ENCODE data around the gene ATPAF1.

DNA sequence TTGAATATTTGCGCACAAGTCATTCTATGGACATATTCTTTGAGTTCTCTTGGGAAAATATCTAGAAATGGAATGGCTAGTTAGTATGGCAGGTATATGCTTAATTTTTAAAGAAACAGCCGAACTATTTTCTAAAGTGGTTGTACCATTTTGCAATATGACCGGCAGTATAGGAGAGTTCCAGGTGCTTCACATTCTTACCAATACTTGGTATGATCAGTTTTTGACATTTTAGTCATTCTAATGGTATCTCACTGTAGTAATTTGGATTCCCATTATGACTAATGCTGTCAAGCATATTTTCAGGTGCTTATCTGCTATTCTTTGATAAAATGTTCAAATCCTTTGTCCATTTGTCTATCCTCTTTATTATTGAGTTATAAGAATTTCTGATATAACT lies 20.6 kb downstream of the ATPAF1 start:
- TF ChIP-seq, protein P1, sequence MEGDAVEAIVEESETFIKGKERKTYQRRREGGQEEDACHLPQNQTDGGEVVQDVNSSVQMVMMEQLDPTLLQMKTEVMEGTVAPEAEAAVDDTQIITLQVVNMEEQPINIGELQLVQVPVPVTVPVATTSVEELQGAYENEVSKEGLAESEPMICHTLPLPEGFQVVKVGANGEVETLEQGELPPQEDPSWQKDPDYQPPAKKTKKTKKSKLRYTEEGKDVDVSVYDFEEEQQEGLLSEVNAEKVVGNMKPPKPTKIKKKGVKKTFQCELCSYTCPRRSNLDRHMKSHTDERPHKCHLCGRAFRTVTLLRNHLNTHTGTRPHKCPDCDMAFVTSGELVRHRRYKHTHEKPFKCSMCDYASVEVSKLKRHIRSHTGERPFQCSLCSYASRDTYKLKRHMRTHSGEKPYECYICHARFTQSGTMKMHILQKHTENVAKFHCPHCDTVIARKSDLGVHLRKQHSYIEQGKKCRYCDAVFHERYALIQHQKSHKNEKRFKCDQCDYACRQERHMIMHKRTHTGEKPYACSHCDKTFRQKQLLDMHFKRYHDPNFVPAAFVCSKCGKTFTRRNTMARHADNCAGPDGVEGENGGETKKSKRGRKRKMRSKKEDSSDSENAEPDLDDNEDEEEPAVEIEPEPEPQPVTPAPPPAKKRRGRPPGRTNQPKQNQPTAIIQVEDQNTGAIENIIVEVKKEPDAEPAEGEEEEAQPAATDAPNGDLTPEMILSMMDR (conservative IDR thresholded peaks at IDR 0.05), result no peak
- TF ChIP-seq EZH2 (IDR thresholded peaks at IDR 0.05; ENCODE audit: low read depth), result no peak
